HG03558 (cell line): ENCODE measurements around the gene ALDOB.
"Not testable (repeated sequence)": the region's sequence is repeated elsewhere in the genome, so short reads cannot be mapped to it uniquely, and the experiment has no call there.

Experiments used
- ATAC-seq: cut with Tn5 transposase; IDR thresholded peaks from one replicate; pipeline ENCODE4 v1.9.1; 2021; ENCODE audit warnings: moderate number of reproducible peaks; ENCODE audit not compliant: unreplicated experiment; ENCODE audit errors: extremely low read depth

ALDOB gene

DNA sequence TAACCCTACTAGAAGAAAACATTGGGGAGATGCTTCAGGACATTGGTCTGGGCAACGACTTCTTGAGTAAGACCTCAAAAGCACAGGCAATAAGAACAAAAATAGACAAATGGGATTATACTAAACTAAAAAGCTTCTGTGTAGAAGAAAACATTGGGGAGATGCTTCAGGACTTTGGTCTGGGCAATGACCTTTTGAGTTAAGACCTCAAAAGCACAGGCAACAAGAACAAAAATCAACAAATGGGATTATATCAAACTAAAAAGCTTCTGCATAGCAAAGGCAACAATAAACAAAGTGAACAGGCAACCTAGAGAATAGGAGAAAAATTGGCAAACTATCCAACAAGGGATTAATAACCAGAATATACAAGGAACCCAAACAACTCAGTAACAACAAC is 40.9 kb downstream of the ALDOB start:
- no peak for ATAC-seq

DNA sequence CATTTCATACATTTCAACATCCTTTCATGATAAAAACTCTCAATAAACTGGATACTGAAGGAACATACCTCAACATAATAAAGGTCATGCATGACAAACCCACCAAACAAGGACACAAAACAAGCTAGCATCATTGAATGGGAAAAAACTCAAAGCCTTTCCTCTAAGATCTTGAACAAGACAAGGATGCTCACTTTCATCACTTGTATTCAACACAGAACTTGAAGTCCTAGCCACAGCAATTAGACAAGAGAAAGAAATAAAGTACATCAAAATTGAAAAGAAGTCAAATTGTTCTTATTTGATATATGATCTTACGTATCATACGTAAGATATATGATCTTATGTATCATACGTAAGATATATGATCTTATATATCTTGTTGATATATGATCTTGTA is 42.4 kb downstream of the ALDOB start:
- ATAC-seq: no peak

GRCh38 chr9:101388507-101388993 is 47.0 kb downstream of the ALDOB start:
- no peak for ATAC-seq

DNA sequence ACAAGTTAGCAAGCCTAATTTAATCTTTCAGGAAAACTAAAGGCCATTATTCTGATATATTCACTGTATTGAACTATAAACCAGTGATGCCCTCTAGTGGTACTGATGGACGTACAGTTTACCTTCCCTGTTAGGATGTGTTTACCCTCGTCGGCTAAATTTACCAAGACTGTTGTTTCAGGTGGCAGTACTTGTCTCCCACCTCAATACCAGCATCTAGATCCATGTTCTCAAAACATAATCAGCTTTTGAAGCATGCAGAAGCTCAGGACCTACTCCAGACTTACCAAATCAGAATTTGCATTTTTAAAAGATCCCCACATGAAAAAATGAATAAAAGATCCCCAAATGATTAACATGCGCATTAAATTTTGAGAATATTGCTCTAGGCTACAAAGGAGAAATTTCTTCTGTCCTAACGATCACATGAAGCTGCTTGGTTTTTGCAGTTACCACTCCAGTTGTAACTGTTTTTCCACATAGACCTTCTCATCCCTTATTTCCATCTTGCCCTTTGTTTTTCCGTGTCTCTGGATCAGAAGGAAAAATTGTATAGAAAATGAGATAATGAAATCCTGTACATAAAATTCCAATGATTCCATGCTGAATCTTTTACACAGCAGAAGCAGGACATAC is 47.6 kb downstream of the ALDOB start:
- ATAC-seq: no peak

- ATAC-seq: not testable (repeated sequence)
Measured at GRCh38 chr9:101384873-101385536, 50.6 kb downstream of the ALDOB start, which contains the start of gene BAAT. Gene BAAT, minus strand, starts transcription at chr9:101385006. Its CDS starts 13,602 bp downstream, at chr9:101371404.

DNA sequence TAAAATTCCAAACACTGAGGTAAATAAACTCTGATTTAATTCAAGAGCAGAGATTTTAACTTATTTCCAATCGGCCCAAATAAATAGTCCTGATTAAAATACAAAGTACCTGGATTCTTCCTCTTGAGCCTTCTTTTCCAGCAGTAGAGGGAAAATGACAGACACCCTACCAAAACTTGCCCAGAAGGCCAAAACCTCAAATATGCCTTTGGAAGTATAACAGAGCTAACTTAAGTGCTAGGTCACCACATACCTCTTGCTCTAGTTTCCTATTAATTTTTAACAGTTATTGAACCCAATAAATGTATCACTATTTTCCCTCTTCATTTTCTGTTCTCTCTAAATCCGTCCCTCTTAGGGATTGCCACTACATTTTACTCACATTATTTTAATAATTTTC is 52.2 kb downstream of the ALDOB start:
- no peak for ATAC-seq

GRCh38 chr9:101381833-101382342 is 53.7 kb downstream of the ALDOB start:
- ATAC-seq: no peak

DNA sequence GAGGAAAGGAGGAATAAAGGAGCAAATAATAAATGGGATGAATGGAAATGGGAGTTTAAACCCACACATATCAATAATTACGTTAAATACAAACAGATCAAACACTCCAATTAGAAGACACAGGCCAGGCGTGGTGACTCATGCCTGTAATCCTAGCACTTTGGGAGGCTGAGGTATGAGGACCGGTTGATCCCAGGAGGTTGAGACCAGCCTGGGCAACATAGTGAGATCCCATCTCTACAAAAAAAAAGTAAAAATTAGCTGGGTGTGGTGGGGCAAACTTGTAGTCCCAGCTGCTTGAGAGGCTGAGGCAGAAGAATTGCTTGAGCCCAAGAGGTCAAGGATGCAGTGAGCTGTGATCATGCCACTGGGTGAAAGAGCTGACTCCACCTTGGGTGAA is 54.5 kb downstream of the ALDOB start:
- ATAC-seq: no peak

GRCh38 chr9:101380295-101380694 is 55.3 kb downstream of the ALDOB start:
- ATAC-seq: no peak

- no peak for ATAC-seq
Measured at GRCh38 chr9:101376111-101376848, 59.3 kb downstream of the ALDOB start.

DNA sequence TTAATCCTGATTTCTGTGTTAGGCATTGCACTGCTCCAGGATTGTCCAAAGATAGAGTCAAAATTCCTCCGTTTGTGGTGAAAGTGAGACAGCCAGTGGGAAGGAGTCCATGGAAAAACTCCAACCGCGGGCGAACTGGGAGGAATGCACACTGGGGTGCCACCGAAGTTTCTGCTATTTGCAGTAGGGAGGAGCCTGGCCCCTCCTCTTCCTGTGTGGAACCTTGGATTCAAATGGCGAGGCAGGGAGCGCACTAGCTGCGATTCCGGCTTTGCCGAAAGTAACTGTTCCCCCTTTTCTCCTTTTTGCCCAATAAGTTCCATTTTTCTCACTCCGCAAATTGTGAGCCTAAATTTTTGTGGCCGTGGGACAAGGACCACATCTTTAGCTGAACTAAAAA is 60.0 kb downstream of the ALDOB start:
- ATAC-seq: no peak

GRCh38 chr9:101372327-101373118 is 63.1 kb downstream of the ALDOB start:
- ATAC-seq: no peak

DNA sequence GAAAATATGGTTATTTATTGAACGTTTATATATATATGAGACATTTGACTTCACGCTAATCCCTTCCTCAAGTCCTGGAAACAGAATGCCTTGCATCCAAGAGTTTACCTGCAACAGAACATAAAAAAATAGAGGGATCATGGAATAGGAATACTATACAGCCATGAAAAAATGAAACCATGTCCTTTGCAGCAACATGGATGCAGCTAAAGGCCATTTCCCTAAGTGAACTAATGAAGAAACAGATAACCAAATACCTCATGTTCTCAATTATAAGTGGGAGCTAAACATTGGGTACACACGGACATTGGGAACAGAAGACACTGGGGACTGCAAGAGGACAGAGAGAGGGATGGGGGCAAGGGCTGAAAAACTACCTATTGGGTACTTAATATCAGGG is 63.8 kb downstream of the ALDOB start:
- no peak for ATAC-seq
